ENCODE results near the gene DOLK. TPM values are rescaled to one million over a fixed set of nuclear protein-coding genes. Genes with fewer than 3 reads are reported as not detected.
"Not testable (repeated sequence)": the region's sequence is repeated elsewhere in the genome, so short reads cannot be mapped to it uniquely, and the experiment has no call there.

The DOLK gene
- total and polyA plus RNA-seq, 2 donors, result 7.6 to 8.0 TPM

GRCh38 chr9:128969491-128969890, 22.1 kb upstream of the DOLK start:
- Histone ChIP-seq H3K27me3 (ENCODE audit: control insufficient read depth in 2 of 2, insufficient read depth in 1 of 2, low read length in 1 of 2) (no peaks in the 10 kb centered on the region), H3K4me3 (ENCODE audit: low read length in 2 of 2) (no peak overlapping the region), H3K4me1 (ENCODE audit: control insufficient read depth in 2 of 2, insufficient read depth in 2 of 2, low read length in 2 of 2) (no peaks in the 10 kb centered on the region), H3K9me3 (ENCODE audit: control insufficient read depth in 2 of 2, insufficient read depth in 1 of 2, low read length in 1 of 2) (no peaks in the 10 kb centered on the region), H3K27ac (ENCODE audit: low read depth in 1 of 2, low read length in 1 of 2) (no peak overlapping the region), H3K36me3 (ENCODE audit: control insufficient read depth in 2 of 2, insufficient read depth in 2 of 2, low read length in 1 of 2) (peaks cover 52 to 83% of the 10 kb centered on the region in 2 donors)
- no peak for DNase-seq (ENCODE audit: low read depth in 6 of 9, low spot score in 9 of 9)
- 99% methylated on average over 5 of the region's 5 CpGs for WGBS

- WGBS, result 99% methylated on average over 9 of the region's 9 CpGs
Observed at GRCh38 chr9:128961403-128961802, 14.0 kb upstream of the DOLK start.

GRCh38 chr9:128947277-128947526, 201 bp downstream of the DOLK start:
- peak overlapping the region; percentile 62 to 85 for H3K27ac ChIP-seq (ENCODE audit: low read depth in 1 of 2, low read length in 1 of 2)
- under 1% methylated on average over 20 of the region's 20 CpGs for WGBS
- H3K9me3 ChIP-seq (ENCODE audit: control insufficient read depth in 2 of 2, insufficient read depth in 1 of 2, low read length in 1 of 2), result no peaks in the 10 kb centered on the region
- H3K4me3 ChIP-seq (ENCODE audit: low read length in 2 of 2), result peak overlapping the region; percentile 82 to 97
- H3K4me1 ChIP-seq (ENCODE audit: control insufficient read depth in 2 of 2, insufficient read depth in 2 of 2, low read length in 2 of 2), result peaks cover 3 to 19% of the 10 kb centered on the region in 2 donors
- no peak for DNase-seq (ENCODE audit: low read depth in 6 of 9, low spot score in 9 of 9)
- no peaks in the 10 kb centered on the region for H3K27me3 ChIP-seq (ENCODE audit: control insufficient read depth in 2 of 2, insufficient read depth in 1 of 2, low read length in 1 of 2)
- peaks cover 9 to 10% of the 10 kb centered on the region in 2 donors for H3K36me3 ChIP-seq (ENCODE audit: control insufficient read depth in 2 of 2, insufficient read depth in 2 of 2, low read length in 1 of 2)

More at GRCh38 chr9:128961403-128961802, 14.0 kb upstream of the DOLK start:
- H3K9me3 ChIP-seq (ENCODE audit: control insufficient read depth in 2 of 2, insufficient read depth in 1 of 2, low read length in 1 of 2); H3K27ac ChIP-seq (ENCODE audit: low read depth in 1 of 2, low read length in 1 of 2); H3K27me3 ChIP-seq (ENCODE audit: control insufficient read depth in 2 of 2, insufficient read depth in 1 of 2, low read length in 1 of 2); H3K4me3 ChIP-seq (ENCODE audit: low read length in 2 of 2); H3K4me1 ChIP-seq (ENCODE audit: control insufficient read depth in 2 of 2, insufficient read depth in 2 of 2, low read length in 2 of 2); DNase-seq (ENCODE audit: low read depth in 6 of 9, low spot score in 9 of 9): not testable (repeated sequence)
- H3K36me3 ChIP-seq (ENCODE audit: control insufficient read depth in 2 of 2, insufficient read depth in 2 of 2, low read length in 1 of 2), result peaks cover 34 to 71% of the 10 kb centered on the region in 2 donors

- Histone ChIP-seq H3K4me3 (ENCODE audit: low read length in 2 of 2) (peak overlapping the region; percentile 82 to 97), H3K36me3 (ENCODE audit: control insufficient read depth in 2 of 2, insufficient read depth in 2 of 2, low read length in 1 of 2) (peaks cover 6 to 9% of the 10 kb centered on the region in 2 donors), H3K27ac (ENCODE audit: low read depth in 1 of 2, low read length in 1 of 2) (peak overlapping the region; percentile 62 to 85), H3K27me3 (ENCODE audit: control insufficient read depth in 2 of 2, insufficient read depth in 1 of 2, low read length in 1 of 2) (no peaks in the 10 kb centered on the region), H3K4me1 (ENCODE audit: control insufficient read depth in 2 of 2, insufficient read depth in 2 of 2, low read length in 2 of 2) (peaks cover 3 to 19% of the 10 kb centered on the region in 2 donors), H3K9me3 (ENCODE audit: control insufficient read depth in 2 of 2, insufficient read depth in 1 of 2, low read length in 1 of 2) (no peaks in the 10 kb centered on the region)
- peak in 2 of 9 donors; percentile 14 to 17 for DNase-seq (ENCODE audit: low read depth in 6 of 9, low spot score in 9 of 9)
- 41% methylated on average over 30 of the region's 30 CpGs for WGBS
Observed at GRCh38 chr9:128946571-128947276, 679 bp downstream of the DOLK start.

- peaks cover 3 to 19% of the 10 kb centered on the region in 2 donors for H3K4me1 ChIP-seq (ENCODE audit: control insufficient read depth in 2 of 2, insufficient read depth in 2 of 2, low read length in 2 of 2)
Observed at GRCh38 chr9:128945798-128946501, 1.5 kb downstream of the DOLK start.

GRCh38 chr9:128944966-128945365, 2.4 kb downstream of the DOLK start:
- not testable (repeated sequence) for H3K9me3 ChIP-seq (ENCODE audit: control insufficient read depth in 2 of 2, insufficient read depth in 1 of 2, low read length in 1 of 2); H3K27me3 ChIP-seq (ENCODE audit: control insufficient read depth in 2 of 2, insufficient read depth in 1 of 2, low read length in 1 of 2); H3K36me3 ChIP-seq (ENCODE audit: control insufficient read depth in 2 of 2, insufficient read depth in 2 of 2, low read length in 1 of 2); DNase-seq (ENCODE audit: low read depth in 6 of 9, low spot score in 9 of 9); H3K4me3 ChIP-seq (ENCODE audit: low read length in 2 of 2); H3K27ac ChIP-seq (ENCODE audit: low read depth in 1 of 2, low read length in 1 of 2)
- H3K4me1 ChIP-seq (ENCODE audit: control insufficient read depth in 2 of 2, insufficient read depth in 2 of 2, low read length in 2 of 2), result peaks cover 3 to 19% of the 10 kb centered on the region in 2 donors
- 96% methylated on average over 7 of the region's 7 CpGs for WGBS

More at GRCh38 chr9:128945798-128946501, 1.5 kb downstream of the DOLK start:
- Histone ChIP-seq H3K27ac (ENCODE audit: low read depth in 1 of 2, low read length in 1 of 2) (no peak overlapping the region), H3K27me3 (ENCODE audit: control insufficient read depth in 2 of 2, insufficient read depth in 1 of 2, low read length in 1 of 2) (no peaks in the 10 kb centered on the region), H3K4me3 (ENCODE audit: low read length in 2 of 2) (no peak overlapping the region), H3K9me3 (ENCODE audit: control insufficient read depth in 2 of 2, insufficient read depth in 1 of 2, low read length in 1 of 2) (no peaks in the 10 kb centered on the region), H3K36me3 (ENCODE audit: control insufficient read depth in 2 of 2, insufficient read depth in 2 of 2, low read length in 1 of 2) (peaks cover 6 to 9% of the 10 kb centered on the region in 2 donors)
- WGBS, result 98% methylated on average over 19 of the region's 19 CpGs
- DNase-seq (ENCODE audit: low read depth in 6 of 9, low spot score in 9 of 9), result no peak

- H3K36me3 ChIP-seq (ENCODE audit: control insufficient read depth in 2 of 2, insufficient read depth in 2 of 2, low read length in 1 of 2), result peaks cover 0 to 3% of the 10 kb centered on the region in 2 donors
- H3K4me1 ChIP-seq (ENCODE audit: control insufficient read depth in 2 of 2, insufficient read depth in 2 of 2, low read length in 2 of 2), result peaks cover 3 to 18% of the 10 kb centered on the region in 2 donors
- no peaks in the 10 kb centered on the region for H3K9me3 ChIP-seq (ENCODE audit: control insufficient read depth in 2 of 2, insufficient read depth in 1 of 2, low read length in 1 of 2)
- no peak for DNase-seq (ENCODE audit: low read depth in 6 of 9, low spot score in 9 of 9)
- no peak overlapping the region for H3K27ac ChIP-seq (ENCODE audit: low read depth in 1 of 2, low read length in 1 of 2)
- no peak overlapping the region for H3K4me3 ChIP-seq (ENCODE audit: low read length in 2 of 2)
- no peaks in the 10 kb centered on the region for H3K27me3 ChIP-seq (ENCODE audit: control insufficient read depth in 2 of 2, insufficient read depth in 1 of 2, low read length in 1 of 2)
- WGBS, result 98% methylated on average over 7 of the region's 7 CpGs
Observed at GRCh38 chr9:128943832-128944620, 3.4 kb downstream of the DOLK start.

- DNase-seq (ENCODE audit: low read depth in 6 of 9, low spot score in 9 of 9), result no peak
- Histone ChIP-seq H3K36me3 (ENCODE audit: control insufficient read depth in 2 of 2, insufficient read depth in 2 of 2, low read length in 1 of 2) (peaks cover 0 to 3% of the 10 kb centered on the region in 2 donors), H3K9me3 (ENCODE audit: control insufficient read depth in 2 of 2, insufficient read depth in 1 of 2, low read length in 1 of 2) (no peaks in the 10 kb centered on the region), H3K4me3 (ENCODE audit: low read length in 2 of 2) (no peak overlapping the region), H3K27me3 (ENCODE audit: control insufficient read depth in 2 of 2, insufficient read depth in 1 of 2, low read length in 1 of 2) (no peaks in the 10 kb centered on the region), H3K27ac (ENCODE audit: low read depth in 1 of 2, low read length in 1 of 2) (no peak overlapping the region), H3K4me1 (ENCODE audit: control insufficient read depth in 2 of 2, insufficient read depth in 2 of 2, low read length in 2 of 2) (no peaks in the 10 kb centered on the region)
- 98% methylated on average over 12 of the region's 12 CpGs for WGBS
Observed at GRCh38 chr9:128940946-128941755, 6.3 kb downstream of the DOLK start.

Measured in thymus (tissue), 11 donors.